Activated naive CD8-positive, alpha-beta T cell (primary cell): ENCODE results near the gene PLEKHG7.

ENCODE experiments used
- H3K27ac Mint-ChIP-seq: one replicate; pipeline ENCODE4 v1.8.0; 2021; ENCODE audit warnings: mixed read lengths
- H3K27me3 Mint-ChIP-seq: one replicate; pipeline ENCODE4 v1.8.0; 2021; ENCODE audit warnings: mixed read lengths
- H3K36me3 Mint-ChIP-seq: one replicate; pipeline ENCODE4 v1.8.0; 2021; ENCODE audit warnings: mixed read lengths
- H3K4me1 Mint-ChIP-seq: one replicate; pipeline ENCODE4 v1.8.0; 2021; ENCODE audit warnings: low read depth, mixed read lengths
- H3K4me3 Mint-ChIP-seq: one replicate; pipeline ENCODE4 v1.8.0; 2021; ENCODE audit warnings: mild to moderate bottlenecking, mixed read lengths
- H3K9me3 Mint-ChIP-seq: one replicate; pipeline ENCODE4 v1.8.0; 2021; ENCODE audit warnings: low read depth, mixed read lengths

Gene PLEKHG7

DNA sequence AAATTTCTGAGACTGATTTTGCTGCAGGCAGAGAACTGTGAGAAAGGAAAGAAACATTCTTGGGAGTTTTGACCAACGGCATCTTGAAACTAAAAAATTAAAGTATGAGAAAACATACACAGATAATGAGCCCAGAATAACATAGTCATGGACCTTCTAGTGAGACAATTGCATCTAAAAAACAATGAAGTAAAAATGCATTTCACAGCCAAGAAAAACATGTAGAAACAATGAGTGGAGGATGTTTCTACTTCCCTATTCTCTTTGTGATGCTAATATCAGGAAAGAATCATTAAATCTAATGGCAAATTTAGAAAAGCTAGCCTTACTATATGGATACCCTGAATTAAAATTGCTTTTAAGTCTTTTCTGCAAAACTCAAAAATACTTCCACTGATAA is 12.2 kb upstream of the PLEKHG7 start:
- Mint-ChIP-seq H3K27ac (no peak overlapping the region), H3K4me3 (no peak overlapping the region), H3K9me3 (no peaks in the 10 kb centered on the region), H3K4me1 (no peaks in the 10 kb centered on the region), H3K27me3 (peaks cover 6% of the 10 kb centered on the region), H3K36me3 (peaks cover 2% of the 10 kb centered on the region)

DNA sequence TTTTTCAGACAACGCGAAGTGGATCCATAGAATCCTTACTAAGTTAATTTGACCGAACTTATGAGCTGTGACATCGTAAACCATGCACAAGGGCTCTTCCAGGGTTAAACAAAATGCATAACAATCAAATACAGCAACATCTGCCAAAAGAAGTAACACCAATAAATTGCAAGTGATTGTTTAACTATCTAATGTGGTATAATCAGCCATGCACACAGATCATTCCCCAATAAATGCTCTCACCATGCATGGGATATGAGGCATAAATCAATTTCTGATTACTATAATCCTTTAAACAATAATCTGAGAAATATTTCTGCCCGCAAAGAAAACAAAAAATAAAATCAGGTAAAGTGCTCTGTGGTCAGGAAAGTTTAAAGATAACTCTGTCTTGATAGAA is 7.7 kb upstream of the PLEKHG7 start:
- no peak overlapping the region for H3K4me3 Mint-ChIP-seq
- no peaks in the 10 kb centered on the region for H3K9me3 Mint-ChIP-seq
- peaks cover 4% of the 10 kb centered on the region for H3K36me3 Mint-ChIP-seq
- H3K4me1 Mint-ChIP-seq: no peaks in the 10 kb centered on the region
- H3K27me3 Mint-ChIP-seq: peaks cover 2% of the 10 kb centered on the region
- H3K27ac Mint-ChIP-seq: no peak overlapping the region

DNA sequence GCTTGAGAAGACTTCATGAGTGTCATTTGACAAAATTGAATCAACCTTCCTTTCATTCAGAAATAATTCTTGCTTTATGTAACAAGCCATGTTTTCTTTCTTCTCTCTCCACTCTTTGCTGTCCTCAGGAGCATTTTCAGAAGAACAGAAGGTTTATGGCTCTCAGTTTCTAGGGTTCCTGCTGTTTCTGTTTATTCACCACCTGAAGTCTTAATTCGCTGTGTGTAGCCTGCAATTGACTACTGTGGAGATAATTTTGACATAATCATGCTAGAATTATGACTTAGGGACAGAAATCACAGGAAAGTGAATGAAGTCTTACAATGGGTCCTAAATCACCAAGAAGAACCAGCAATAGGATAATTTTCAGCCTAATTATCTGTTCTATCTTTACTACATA is 7.2 kb upstream of the PLEKHG7 start:
- H3K27me3 Mint-ChIP-seq: peaks cover 2% of the 10 kb centered on the region
- H3K4me1 Mint-ChIP-seq: no peaks in the 10 kb centered on the region
- no peaks in the 10 kb centered on the region for H3K9me3 Mint-ChIP-seq
- H3K4me3 Mint-ChIP-seq: no peak overlapping the region
- peaks cover 4% of the 10 kb centered on the region for H3K36me3 Mint-ChIP-seq
- no peak overlapping the region for H3K27ac Mint-ChIP-seq

DNA sequence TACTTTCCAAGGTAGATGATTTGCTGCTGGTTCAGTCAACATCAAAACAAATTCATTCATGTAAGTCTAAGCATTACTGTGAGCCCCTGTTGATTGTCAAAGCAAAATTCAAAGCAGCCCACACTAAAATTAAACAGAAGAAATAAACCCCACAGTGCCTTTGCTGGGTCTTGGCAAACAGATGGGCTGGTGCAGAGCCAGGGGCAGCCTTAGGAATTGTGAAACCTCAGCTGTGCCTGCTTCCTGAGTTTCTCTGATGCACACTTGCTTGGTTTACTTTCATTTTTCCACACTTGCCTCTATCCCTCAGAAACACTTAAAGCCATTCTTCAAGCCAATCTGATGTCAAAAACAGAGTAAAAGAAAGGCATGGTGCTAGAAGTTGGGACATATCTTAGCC is 6.6 kb upstream of the PLEKHG7 start:
- Mint-ChIP-seq H3K4me3 (no peak overlapping the region), H3K27ac (no peak overlapping the region), H3K4me1 (no peaks in the 10 kb centered on the region), H3K9me3 (no peaks in the 10 kb centered on the region), H3K27me3 (peaks cover 2% of the 10 kb centered on the region), H3K36me3 (peaks cover 4% of the 10 kb centered on the region)

DNA sequence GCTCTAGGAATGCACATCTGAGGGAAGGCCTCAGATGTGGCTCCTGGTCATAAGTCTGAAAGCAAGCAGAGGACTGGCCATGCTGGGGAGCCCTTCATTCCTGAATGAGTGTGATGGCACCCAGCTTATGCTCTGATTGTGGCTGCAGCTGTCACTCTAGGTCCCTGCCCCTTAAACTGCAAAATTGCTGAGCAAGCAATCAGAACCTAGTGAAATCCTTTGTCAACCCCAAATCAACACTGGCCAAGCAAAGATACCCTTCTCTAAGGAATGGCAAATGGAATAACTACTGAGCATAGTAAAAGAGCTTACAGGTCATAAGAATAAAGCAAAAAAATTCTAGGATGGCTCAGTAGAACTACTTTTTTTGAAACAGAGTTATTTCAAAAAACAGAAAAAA is 4.3 kb upstream of the PLEKHG7 start:
- Mint-ChIP-seq H3K27me3 (no peaks in the 10 kb centered on the region), H3K4me3 (no peak overlapping the region), H3K36me3 (peaks cover 4% of the 10 kb centered on the region), H3K4me1 (peaks cover 4% of the 10 kb centered on the region), H3K27ac (no peak overlapping the region), H3K9me3 (no peaks in the 10 kb centered on the region)

DNA sequence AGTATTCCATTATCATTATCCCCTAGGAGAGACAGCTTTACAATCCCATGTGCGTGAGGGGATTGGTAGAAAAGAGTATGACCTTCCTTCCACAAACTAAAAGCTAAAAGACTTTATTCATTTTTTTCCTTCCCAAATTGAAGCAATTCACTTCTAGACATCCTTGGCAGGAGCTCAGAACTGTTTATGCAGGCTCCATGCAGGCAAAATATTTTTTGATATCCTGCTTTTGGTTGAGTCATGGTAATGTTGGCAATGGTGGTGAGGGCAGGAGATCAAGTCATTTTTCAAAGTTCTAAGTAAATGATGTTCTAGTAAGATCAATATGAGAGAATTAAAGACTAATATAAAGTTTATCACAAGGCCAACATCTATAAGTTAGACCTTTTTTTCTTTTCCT is 1.3 kb upstream of the PLEKHG7 start:
- Mint-ChIP-seq H3K36me3 (peaks cover 4% of the 10 kb centered on the region), H3K4me3 (no peak overlapping the region), H3K27me3 (no peaks in the 10 kb centered on the region), H3K27ac (no peak overlapping the region), H3K9me3 (no peaks in the 10 kb centered on the region), H3K4me1 (peaks cover 4% of the 10 kb centered on the region)

DNA sequence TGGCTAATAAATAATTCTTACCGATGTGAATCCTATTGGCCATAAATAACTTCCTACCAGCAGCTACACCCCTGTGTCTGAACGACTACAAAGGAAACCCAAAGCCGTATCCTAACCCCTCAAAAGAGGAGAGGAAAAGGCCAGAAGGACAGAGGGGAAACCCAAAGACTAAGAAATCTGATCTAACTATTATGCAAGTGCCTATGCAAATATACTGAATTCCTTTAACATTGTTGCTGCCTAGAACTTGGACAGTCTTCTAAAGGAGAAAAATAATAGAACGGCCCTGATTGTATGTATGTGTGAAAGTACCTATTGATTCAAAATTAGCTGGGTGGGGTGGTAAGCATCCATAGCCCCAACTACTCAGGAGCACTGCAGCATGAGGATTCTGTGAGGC is 997 bp downstream of the PLEKHG7 start:
- no peak overlapping the region for H3K27ac Mint-ChIP-seq
- H3K36me3 Mint-ChIP-seq: no peaks in the 10 kb centered on the region
- peaks cover 7% of the 10 kb centered on the region for H3K4me1 Mint-ChIP-seq
- H3K9me3 Mint-ChIP-seq: no peaks in the 10 kb centered on the region
- H3K27me3 Mint-ChIP-seq: no peaks in the 10 kb centered on the region
- no peak overlapping the region for H3K4me3 Mint-ChIP-seq

DNA sequence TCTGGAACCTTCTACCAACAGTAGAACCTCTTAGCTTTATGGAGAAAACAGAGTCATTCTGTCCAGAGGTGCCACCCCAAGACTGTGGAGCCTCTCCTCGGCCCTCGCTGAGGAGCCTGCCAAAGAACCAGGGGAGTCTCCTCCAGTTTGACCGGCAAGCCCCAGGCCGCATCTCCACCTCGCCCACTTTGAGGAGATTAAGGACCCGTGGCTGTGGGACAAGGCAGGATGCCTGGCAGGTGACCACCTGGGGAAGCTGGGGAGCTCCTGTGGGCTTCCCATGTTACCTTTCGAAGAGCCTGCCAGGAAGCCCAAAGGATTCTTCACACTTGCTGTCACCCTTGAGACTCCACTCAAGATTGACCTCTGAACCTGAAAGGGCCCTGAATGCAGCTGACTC is 3.8 kb downstream of the PLEKHG7 start:
- no peak overlapping the region for H3K27ac Mint-ChIP-seq

DNA sequence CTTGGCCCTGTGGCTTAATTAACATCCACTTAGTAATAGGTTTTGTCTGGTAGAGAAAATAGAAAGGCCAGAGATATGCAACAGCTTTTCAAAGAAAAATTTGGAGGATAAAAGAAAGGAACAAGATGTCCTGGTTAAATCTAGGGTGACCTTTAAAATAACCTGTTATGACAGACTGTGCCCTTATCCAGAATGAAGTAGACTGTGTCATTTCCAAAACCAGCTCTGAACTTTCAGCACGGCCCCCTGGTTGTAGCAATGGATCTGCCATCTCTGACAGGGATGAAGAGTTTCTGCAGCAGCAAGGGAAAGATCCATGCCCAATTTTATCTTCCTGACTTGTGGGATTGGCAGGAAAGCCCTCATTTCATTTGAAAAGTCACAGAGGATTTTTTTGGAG is 5.1 kb downstream of the PLEKHG7 start:
- Mint-ChIP-seq H3K4me1 (peaks cover 5% of the 10 kb centered on the region), H3K4me3 (no peak overlapping the region), H3K27ac (no peak overlapping the region), H3K36me3 (no peaks in the 10 kb centered on the region), H3K9me3 (no peaks in the 10 kb centered on the region), H3K27me3 (no peaks in the 10 kb centered on the region)

More for the DNA sequence above, 3.8 kb downstream of the PLEKHG7 start:
- Mint-ChIP-seq H3K4me1 (peaks cover 7% of the 10 kb centered on the region), H3K27me3 (no peaks in the 10 kb centered on the region), H3K36me3 (no peaks in the 10 kb centered on the region), H3K9me3 (no peaks in the 10 kb centered on the region), H3K4me3 (no peak overlapping the region)

DNA sequence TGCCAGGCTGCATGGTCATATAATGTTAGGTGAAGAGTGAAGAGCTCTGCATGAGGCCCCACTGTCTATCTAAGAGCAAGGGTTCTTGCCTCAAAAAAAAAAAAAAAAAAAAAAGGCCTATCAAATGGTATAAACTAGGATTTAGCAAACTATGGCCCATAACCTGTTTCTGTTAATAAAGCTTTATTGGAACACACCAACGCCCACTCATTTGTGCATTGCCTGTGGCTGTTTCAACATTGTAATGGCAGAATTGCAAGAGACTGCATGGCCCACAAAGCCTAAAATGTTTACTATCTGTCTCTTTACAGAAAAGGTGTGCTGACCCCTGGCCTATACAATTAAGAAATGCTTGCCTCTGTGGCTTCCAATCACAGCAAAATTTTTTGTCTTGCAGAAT is 12.8 kb downstream of the PLEKHG7 start:
- Mint-ChIP-seq H3K9me3 (no peaks in the 10 kb centered on the region), H3K4me3 (no peak overlapping the region)

DNA sequence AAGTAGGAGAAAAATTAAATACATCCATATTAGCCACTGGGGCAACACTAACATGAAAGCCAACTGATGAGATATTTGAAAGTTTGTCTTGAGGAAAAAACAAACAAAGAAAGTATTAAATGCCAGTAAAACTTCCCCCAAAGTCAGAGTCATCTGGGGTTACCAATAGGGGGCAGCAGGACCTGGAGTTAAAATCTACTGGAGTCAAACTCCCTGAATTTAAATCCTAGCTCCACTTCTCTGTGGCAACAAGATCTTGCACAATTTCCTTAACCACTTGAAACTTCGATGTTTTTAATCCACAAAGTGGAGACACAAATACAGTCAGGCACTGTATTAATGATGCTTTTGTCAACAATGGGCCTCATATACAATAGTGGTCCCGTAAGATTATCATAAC is 14.4 kb downstream of the PLEKHG7 start:
- no peaks in the 10 kb centered on the region for H3K9me3 Mint-ChIP-seq
- H3K4me1 Mint-ChIP-seq: no peaks in the 10 kb centered on the region
- H3K4me3 Mint-ChIP-seq: no peak overlapping the region
- no peaks in the 10 kb centered on the region for H3K36me3 Mint-ChIP-seq
- no peaks in the 10 kb centered on the region for H3K27me3 Mint-ChIP-seq
- H3K27ac Mint-ChIP-seq: no peak overlapping the region

More for the DNA sequence above, 12.8 kb downstream of the PLEKHG7 start:
- Mint-ChIP-seq H3K4me1 (no peaks in the 10 kb centered on the region), H3K27ac (no peak overlapping the region), H3K27me3 (no peaks in the 10 kb centered on the region), H3K36me3 (no peaks in the 10 kb centered on the region)

DNA sequence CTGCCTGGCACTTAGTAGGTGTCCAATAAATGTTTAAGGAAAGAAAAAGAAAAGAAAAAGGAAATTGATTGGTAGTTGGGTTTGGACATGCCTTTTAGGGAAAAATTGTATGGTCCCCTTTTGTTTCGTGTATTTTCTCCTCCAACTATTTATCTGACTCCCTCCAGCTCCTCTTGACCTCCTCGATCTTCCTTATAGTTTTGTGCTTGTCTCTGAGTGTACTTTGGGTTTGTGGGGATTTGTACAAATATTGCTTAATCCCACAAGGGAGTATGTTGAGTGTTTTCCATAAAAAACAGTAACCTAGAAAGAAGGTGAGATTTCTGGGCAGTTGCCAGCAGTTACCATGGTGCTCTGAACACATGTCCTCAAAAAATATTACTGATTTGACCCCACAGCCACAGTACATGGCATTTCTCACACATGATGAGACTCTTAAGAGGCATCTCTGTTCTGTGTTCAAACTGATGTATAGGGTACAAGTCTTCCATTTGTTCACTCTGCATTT is 15.7 kb downstream of the PLEKHG7 start:
- H3K27me3 Mint-ChIP-seq: no peaks in the 10 kb centered on the region
- H3K4me3 Mint-ChIP-seq: no peak overlapping the region
- no peaks in the 10 kb centered on the region for H3K36me3 Mint-ChIP-seq
- no peaks in the 10 kb centered on the region for H3K4me1 Mint-ChIP-seq
- no peak overlapping the region for H3K27ac Mint-ChIP-seq
- no peaks in the 10 kb centered on the region for H3K9me3 Mint-ChIP-seq

DNA sequence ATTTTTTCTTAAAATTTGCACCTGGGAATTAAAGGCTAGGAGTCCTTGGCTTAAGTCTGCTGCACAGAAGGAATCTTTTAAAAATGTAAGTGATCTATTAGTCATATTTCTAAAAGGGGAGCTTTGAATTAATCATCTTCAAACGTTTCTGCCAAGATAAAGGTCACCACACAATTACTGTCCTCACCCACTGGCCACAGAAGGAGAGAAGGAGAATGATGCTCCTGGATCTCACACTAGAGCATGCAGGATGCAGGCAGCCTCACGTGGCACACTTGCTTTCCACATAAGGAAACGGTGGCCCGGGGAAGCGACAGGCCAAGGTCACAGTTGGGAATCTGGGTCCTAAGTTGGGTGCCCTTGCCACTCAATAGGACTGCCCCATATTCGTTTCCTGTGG is 16.9 kb downstream of the PLEKHG7 start:
- Mint-ChIP-seq H3K36me3 (no peaks in the 10 kb centered on the region), H3K27ac (no peak overlapping the region), H3K4me1 (no peaks in the 10 kb centered on the region), H3K9me3 (peaks cover 2% of the 10 kb centered on the region), H3K4me3 (no peak overlapping the region), H3K27me3 (no peaks in the 10 kb centered on the region)

DNA sequence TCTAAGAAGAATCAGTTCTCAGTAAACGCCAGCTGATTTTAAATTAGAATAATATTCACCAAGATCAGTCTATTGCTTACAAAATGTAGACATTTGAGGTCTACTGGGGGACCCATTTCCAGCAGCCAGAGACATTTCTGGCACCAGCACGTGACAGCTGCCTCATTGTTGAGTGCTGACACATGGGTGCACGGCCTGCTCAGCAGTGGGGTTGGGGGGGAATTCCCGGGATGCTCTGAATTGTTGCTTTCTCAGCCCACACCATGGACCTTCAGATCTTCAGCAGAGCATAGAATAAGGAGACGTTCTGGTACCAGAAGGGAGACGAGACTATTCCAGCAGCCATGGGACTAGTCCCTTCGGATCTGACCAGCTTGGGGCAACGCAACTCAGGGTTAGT is 18.3 kb downstream of the PLEKHG7 start:
- Mint-ChIP-seq H3K4me1 (no peaks in the 10 kb centered on the region), H3K36me3 (no peaks in the 10 kb centered on the region), H3K27ac (no peak overlapping the region), H3K9me3 (peaks cover 11% of the 10 kb centered on the region), H3K27me3 (peaks cover 2% of the 10 kb centered on the region), H3K4me3 (no peak overlapping the region)

DNA sequence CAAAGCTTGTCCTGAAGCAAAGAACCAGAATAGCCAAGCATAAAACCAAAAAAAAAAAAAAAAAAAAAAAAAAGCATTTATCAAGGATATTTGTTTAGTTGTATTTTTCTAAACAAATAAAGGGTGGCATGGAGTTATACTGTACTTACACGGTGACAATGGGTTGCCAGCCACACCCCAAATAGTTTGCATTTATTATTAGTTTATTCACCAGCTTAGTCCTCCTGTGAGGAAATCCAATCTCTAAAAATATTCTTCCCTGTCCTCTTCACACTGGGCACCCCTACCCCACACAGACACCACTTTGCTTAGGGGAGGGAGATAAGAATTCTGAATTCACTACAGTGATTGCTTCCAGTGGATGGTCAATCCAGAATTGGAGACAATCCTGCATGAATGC is 18.9 kb downstream of the PLEKHG7 start:
- Mint-ChIP-seq H3K27ac (no peak overlapping the region), H3K9me3 (peaks cover 11% of the 10 kb centered on the region), H3K4me1 (no peaks in the 10 kb centered on the region), H3K4me3 (no peak overlapping the region), H3K36me3 (no peaks in the 10 kb centered on the region), H3K27me3 (peaks cover 2% of the 10 kb centered on the region)

DNA sequence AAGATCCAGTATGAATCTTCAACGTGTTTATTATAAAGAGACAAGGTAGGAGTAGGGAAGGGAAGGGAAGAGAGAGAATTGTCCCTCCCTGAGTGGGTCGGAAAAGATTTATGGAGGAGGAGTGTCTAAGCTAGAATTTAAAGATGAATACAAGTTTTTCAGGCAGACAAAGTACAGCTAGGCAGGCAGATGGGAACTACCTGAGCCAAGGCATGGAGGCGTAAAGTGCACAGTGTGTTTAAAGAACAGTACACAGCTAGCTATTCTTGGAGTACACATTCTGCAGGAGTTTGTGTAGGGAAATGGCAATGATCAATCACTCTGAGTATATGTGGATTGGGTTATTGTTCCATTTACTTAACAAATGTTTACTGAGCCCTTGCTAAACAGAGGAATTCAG is 20.1 kb downstream of the PLEKHG7 start:
- Mint-ChIP-seq H3K4me3 (no peak overlapping the region), H3K27me3 (peaks cover 2% of the 10 kb centered on the region), H3K36me3 (no peaks in the 10 kb centered on the region), H3K27ac (no peak overlapping the region), H3K9me3 (peaks cover 11% of the 10 kb centered on the region), H3K4me1 (no peaks in the 10 kb centered on the region)
